NCI-H1436 treated with DMSO at 0.1 percent for 48 hours (cell line): ENCODE data around the gene RNU6-9.
A peak's percentile ranks its signal among the peaks of the same experiment; 100 is the strongest.
"Not testable (repeated sequence)": the region's sequence is repeated elsewhere in the genome, so short reads cannot be mapped to it uniquely, and the experiment has no call there.

ENCODE experiments used
- DNase-seq: peaks from one replicate; lab custom pipeline; 2025; lab: John Stamatoyannopoulos, UW

The RNU6-9 gene

GRCh38 chr19:892894-893689, at the start of gene RNU6-9, which contains the start of gene MED16:
Gene RNU6-9, plus strand, starts transcription at chr19:893484.
Gene MED16, minus strand, starts transcription at chr19:893187. Its CDS starts 2,056 bp downstream, at chr19:891131.
- DNase-seq, result peak; percentile 64

GRCh38 chr19:843836-844545, 49.3 kb upstream of the RNU6-9 start:
- DNase-seq, result no peak

GRCh38 chr19:844546-844971, 48.7 kb upstream of the RNU6-9 start:
- no peak for DNase-seq

DNA sequence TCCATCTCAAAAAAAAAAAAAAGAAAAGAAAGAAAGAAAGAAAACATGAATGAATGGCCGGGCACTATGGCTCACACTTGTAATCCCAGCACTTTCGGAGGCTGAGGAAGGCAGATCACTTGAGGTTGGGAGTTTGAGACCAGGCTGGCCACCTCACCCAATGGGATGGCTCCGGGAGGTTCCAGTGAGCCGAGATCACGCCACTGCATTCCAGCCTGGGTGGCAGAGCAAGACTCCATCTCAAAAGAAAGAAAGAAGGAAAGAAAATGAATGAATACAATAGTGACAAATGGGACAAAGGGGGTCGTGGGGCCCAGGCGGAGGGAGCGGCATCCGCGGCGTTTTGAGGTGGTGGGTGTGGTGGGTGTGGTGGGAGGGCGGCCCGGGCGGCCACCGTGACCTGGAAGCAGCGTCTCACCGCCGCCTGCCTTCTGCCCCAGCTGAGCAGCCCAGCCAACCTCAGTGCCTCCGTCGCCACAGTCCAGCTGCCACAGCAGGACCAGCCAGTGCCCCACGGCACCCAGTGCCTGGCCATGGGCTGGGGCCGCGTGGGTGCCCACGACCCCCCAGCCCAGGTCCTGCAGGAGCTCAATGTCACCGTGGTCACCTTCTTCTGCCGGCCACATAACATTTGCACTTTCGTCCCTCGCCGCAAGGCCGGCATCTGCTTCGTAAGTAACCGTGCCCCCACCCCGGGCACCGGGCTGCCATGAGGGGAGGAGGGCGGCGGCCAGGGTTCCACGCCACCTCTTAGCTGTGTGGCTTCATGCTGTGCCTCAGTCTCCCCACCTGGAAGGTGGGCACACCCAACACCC, 47.4 kb upstream of the RNU6-9 start:
- no peak for DNase-seq

GRCh38 chr19:848386-848921, 44.8 kb upstream of the RNU6-9 start:
- no peak for DNase-seq

DNA sequence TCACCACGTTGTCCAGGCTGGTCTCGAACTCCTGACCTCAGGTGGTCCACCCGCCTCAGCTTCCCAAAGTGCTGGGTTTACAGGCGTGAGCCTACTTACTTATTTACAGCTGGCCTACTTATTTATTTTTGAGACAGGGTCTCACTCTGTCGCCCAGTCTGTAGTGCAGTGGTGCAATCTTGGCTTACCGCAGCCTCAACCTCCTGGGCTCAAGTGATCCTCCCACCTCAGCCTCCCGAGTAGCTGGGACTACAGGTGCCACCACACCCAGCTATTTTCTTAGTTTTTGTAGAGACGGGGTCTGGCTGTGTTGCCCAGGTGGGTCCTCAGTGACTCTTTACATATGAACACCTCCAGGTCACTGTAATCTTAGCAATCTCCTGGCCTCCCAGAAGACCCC, 44.1 kb upstream of the RNU6-9 start:
- DNase-seq, result not testable (repeated sequence)

GRCh38 chr19:850221-850978, 42.9 kb upstream of the RNU6-9 start:
- no peak for DNase-seq

GRCh38 chr19:850979-851335, 42.3 kb upstream of the RNU6-9 start:
- no peak for DNase-seq

- no peak for DNase-seq
Observed at GRCh38 chr19:852136-853013, 40.9 kb upstream of the RNU6-9 start, which contains the start of gene ELANE. Gene ELANE, plus strand, starts transcription at chr19:852303. Its CDS starts 26 bp downstream, at chr19:852329.

GRCh38 chr19:853014-853585, 40.2 kb upstream of the RNU6-9 start:
- DNase-seq, result no peak

DNA sequence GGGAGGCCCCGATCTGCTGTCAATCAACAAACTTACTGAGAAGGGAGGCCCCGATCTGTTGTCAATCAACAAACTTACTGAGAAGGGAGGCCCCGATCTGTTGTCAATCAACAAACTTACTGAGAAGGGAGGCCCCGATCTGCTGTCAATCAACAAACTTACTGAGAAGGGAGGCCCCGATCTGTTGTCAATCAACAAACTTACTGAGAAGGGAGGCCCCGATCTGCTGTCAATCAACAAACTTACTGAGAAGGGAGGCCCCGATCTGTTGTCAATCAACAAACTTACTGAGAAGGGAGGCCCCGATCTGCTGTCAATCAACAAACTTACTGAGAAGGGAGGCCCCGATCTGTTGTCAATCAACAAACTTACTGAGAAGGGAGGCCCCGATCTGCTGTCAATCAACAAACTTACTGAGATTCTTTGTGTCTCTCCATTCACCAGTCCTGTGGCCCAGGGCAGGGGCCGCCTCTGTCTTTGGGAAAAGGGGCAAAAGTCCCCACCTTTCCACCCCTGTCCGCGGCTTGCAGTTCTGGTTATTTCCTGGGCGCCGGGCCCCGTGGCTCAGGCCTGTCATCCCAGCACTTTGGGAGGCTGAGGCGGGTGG, 39.6 kb upstream of the RNU6-9 start:
- not testable (repeated sequence) for DNase-seq

- no peak for DNase-seq
Observed at GRCh38 chr19:854549-854948, 38.7 kb upstream of the RNU6-9 start.

GRCh38 chr19:855142-855541, 38.1 kb upstream of the RNU6-9 start:
- no peak for DNase-seq

DNA sequence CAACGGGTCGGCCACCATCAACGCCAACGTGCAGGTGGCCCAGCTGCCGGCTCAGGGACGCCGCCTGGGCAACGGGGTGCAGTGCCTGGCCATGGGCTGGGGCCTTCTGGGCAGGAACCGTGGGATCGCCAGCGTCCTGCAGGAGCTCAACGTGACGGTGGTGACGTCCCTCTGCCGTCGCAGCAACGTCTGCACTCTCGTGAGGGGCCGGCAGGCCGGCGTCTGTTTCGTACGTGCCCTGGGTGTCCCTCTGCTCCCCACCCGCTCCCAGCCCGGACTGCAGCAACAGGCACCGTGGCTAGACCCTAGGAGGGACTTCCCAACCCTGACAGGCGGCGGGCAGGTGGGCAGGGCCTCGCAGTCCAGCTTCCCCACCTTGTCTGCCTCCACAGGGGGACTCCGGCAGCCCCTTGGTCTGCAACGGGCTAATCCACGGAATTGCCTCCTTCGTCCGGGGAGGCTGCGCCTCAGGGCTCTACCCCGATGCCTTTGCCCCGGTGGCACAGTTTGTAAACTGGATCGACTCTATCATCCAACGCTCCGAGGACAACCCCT, 37.6 kb upstream of the RNU6-9 start:
- no peak for DNase-seq

DNA sequence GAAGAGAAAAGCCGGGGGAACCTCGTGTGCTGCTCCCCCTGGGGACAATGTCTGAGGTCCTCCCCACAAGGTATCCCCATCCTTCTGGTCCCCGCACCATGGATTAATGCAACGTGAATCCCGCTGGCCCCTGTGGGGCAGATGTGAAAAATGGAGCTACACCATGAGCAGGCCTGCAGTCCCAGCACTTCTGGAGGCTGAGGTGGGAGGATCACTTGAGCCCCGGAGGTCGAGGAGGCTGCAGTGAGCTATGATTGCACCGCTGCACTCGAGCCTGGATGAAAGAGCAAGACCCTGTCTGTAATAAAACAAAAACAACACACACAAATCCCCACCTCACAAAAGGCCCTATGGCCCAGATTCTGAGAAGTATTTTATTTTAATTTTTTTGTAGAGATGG, 35.0 kb upstream of the RNU6-9 start:
- no peak for DNase-seq

DNA sequence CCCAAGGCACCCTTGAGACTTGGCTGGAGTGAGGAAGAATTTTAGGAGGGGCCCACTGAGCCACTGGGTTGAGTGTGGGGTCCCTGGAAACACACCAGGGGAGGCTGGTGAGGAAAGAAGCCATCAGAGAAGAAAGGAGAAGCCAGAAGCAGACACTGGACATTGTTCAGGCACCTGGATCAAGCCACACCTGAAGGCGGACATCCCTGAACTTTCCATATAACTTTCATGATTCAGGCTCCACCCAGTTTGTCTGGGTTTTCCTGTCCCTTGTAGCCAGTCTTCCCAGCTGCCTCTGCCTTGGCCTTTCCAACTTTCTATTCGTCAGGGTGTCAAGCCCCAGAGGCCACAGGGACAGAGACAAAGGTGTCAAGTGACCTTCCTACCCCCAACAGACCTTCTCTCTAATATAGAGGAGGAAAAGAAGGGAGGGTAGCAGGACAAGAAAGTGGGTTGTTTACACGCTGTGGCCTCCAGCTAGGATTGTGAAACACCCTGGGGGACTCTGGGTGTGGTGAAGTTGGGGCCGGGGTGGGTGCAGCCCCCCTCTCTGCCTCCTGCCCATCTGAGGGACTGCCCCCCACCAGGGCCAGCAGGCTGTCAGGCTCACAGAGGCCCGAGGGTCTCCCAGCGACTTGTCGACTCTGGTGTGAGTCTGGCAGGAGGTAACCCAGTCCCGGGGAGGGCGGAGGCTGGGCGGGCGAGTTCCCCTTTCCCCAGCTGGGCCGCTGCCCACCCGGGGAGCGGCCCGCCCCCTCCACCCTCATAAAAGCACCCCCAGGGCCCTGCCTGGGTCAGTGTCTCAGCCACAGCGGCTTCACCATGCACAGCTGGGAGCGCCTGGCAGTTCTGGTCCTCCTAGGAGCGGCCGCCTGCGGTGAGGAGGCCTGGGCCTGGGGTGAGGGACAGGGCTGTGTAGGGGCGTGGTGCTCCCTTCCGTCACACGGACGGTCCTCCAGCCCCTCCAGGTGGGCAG, 34.1 kb upstream of the RNU6-9 start, which contains the start of gene CFD:
TSS of gene CFD (plus strand) at position 797 of the 976 bp plus-strand sequence. CDS start at position 823, 26 bp downstream.
- DNase-seq, result no peak

GRCh38 chr19:861141-861755, 32.0 kb upstream of the RNU6-9 start:
- DNase-seq, result no peak
